K562 (cell line): Measurements from ENCODE around the gene WDPCP. TPM values are rescaled to one million over a fixed set of nuclear protein-coding genes. Genes with fewer than 3 reads are reported as not detected.
A peak's percentile ranks its signal among the peaks of the same experiment; 100 is the strongest.

Experiments used
- ATAC-seq: fragments of 200-7000 bp; cut with Tn5 transposase; 3 replicates; pipeline ENCODE4 v1.9.1; 2020; ENCODE audit warnings: moderate library complexity
- BruUV-seq: library from RNA; stranded (reverse); fragments of 400-500 nt; replicated peaks from 2 replicates; lab custom pipeline; 2021; lab: Mats Ljungman, UMichigan
- CTCF ChIA-PET: fragments of 300-600 bp; formaldehyde crosslinking; extraction: SDS; loops from one replicate; lab custom pipeline; 2021; ENCODE audit warnings: low intra/inter-chr PET ratio; lab: Yijun Ruan, JAX
- POLR2A ChIA-PET: fragments of 300-600, 350-650 bp; sonication (Branson Sonifier 250); formaldehyde crosslinking; extraction: SDS; loops from one replicate; lab custom pipeline; 2021; ENCODE audit warnings: antibody characterized with exemption, inconsistent platforms; lab: Yijun Ruan, JAX
- DNase-seq, 4 experiments: peaks; one replicate each; pipeline versions ENCODE4 v3.0.0 to v3.0.0-alpha.2; 2011 to 2018; ENCODE audit warnings: low spot score in 3 of 4, mixed read lengths in 3 of 4; ENCODE audit errors: extremely low read depth in 1 of 4
- FAIRE-seq: peaks from 2 replicates; lab custom pipeline; 2011; peaks lifted over from hg19 to GRCh38; lab: Jason Lieb, UNC
- H2AFZ ChIP-seq: 2 replicates; pipeline ENCODE4 v1.6.0; 2011; ENCODE audit warnings: low read depth, low read length, control low read depth, inconsistent platforms
- H3K27ac ChIP-seq: fragments of 200-600 bp; 3 replicates; pipeline ENCODE4 v1.8.0; 2011; ENCODE audit warnings: low read depth, mild to moderate bottlenecking, control low read depth, inconsistent platforms, low read length, moderate library complexity, mixed read lengths; ENCODE audit errors: extremely low read depth
- H3K27me3 ChIP-seq, 2 experiments: fragments of 300-600 bp in 1 of 2; 2 replicates in 1 of 2; 3 replicates in 1 of 2; pipeline versions ENCODE4 v1.6.0 to v1.8.0; 2011; ENCODE audit warnings: inconsistent platforms in 2 of 2, low read length in 2 of 2, mild to moderate bottlenecking in 1 of 2, mixed read lengths in 1 of 2, moderate library complexity in 1 of 2; ENCODE audit not compliant: control insufficient read depth in 2 of 2, insufficient read depth in 2 of 2
- H3K36me3 ChIP-seq: fragments of 300-600 bp; 3 replicates; pipeline ENCODE4 v1.8.0; 2011; ENCODE audit warnings: mild to moderate bottlenecking, low read length, inconsistent platforms; ENCODE audit not compliant: control insufficient read depth, insufficient read depth
- H3K4me1 ChIP-seq, 2 experiments: fragments of 200-600 bp in 1 of 2; replicated peaks in 1 of 2; 2 replicates in 1 of 2; 3 replicates in 1 of 2; pipeline versions ENCODE4 v1.5.1 to v1.8.0; 2011; ENCODE audit warnings: inconsistent platforms in 2 of 2, low read length in 2 of 2, mild to moderate bottlenecking in 1 of 2, mixed read lengths in 1 of 2, moderate library complexity in 1 of 2; ENCODE audit not compliant: control insufficient read depth in 2 of 2, insufficient read depth in 2 of 2
- H3K4me2 ChIP-seq: 2 replicates; pipeline ENCODE4 v1.6.1; 2011; ENCODE audit warnings: low read length, control low read depth, inconsistent platforms, mixed read lengths; ENCODE audit not compliant: insufficient read depth
- H3K4me3 ChIP-seq: fragments of 200-600 bp; sonication (generic), shearing (Covaris generic); 2 replicates; pipeline ENCODE4 v1.5.1; 2016; ENCODE audit warnings: control low read depth, inconsistent platforms
- H3K79me2 ChIP-seq: fragments of 200-600 bp; 3 replicates; pipeline ENCODE4 v1.8.0; 2011; ENCODE audit warnings: low read length, inconsistent platforms; ENCODE audit not compliant: control insufficient read depth, insufficient read depth
- H3K9ac ChIP-seq, 2 experiments: 2 replicates each; pipeline versions ENCODE4 v1.6.0 to v1.6.1; 2011; ENCODE audit warnings: low read depth in 2 of 2, low read length in 2 of 2, control low read depth in 1 of 2, inconsistent platforms in 1 of 2, mild to moderate bottlenecking in 1 of 2, mixed read lengths in 1 of 2; ENCODE audit not compliant: insufficient read depth in 1 of 2
- H3K9me1 ChIP-seq: one replicate; pipeline ENCODE4 v1.6.0; 2011; ENCODE audit warnings: inconsistent platforms, mild to moderate bottlenecking, low read length, moderate library complexity; ENCODE audit not compliant: control insufficient read depth, insufficient read depth
- H3K9me3 ChIP-seq: replicated peaks from 2 replicates; pipeline ENCODE4 v1.5.1; 2011; ENCODE audit warnings: low read depth, low read length, inconsistent platforms; ENCODE audit not compliant: control insufficient read depth, insufficient read depth
- H4K20me1 ChIP-seq: replicated peaks from 2 replicates; pipeline ENCODE4 v1.6.1; 2011; ENCODE audit warnings: low read length, inconsistent platforms, mixed read lengths; ENCODE audit not compliant: control insufficient read depth, insufficient read depth
- ARID2 ChIP-seq: fragments of 450-650 bp; IDR thresholded peaks from 2 replicates; pipeline ENCODE4 v1.6.1; 2017; ENCODE audit warnings: antibody characterized with exemption, mild to moderate bottlenecking
- CTCF ChIP-seq, 3 experiments: IDR thresholded peaks in 2 of 3; conservative IDR thresholded peaks in 1 of 3; 2 replicates each; pipeline ENCODE4 v1.5.1; 2011 to 2012; ENCODE audit warnings: low read length in 3 of 3, mild to moderate bottlenecking in 3 of 3, control low read depth in 2 of 3, improper control_type of control experiment in 1 of 3, inconsistent platforms in 1 of 3, low read depth in 1 of 3, mixed read lengths in 1 of 3, moderate library complexity in 1 of 3; ENCODE audit not compliant: insufficient read depth in 2 of 3
- NFIC ChIP-seq: fragments of 450-650 bp; IDR thresholded peaks from 2 replicates; pipeline ENCODE4 v1.6.1; 2017; ENCODE audit warnings: mild to moderate bottlenecking, inconsistent platforms
- RB1 ChIP-seq: fragments of 450-650 bp; IDR thresholded peaks from 2 replicates; pipeline ENCODE4 v1.6.1; 2017; ENCODE audit warnings: low read depth, mild to moderate bottlenecking
- SMARCA4 ChIP-seq: fragments of 450-650 bp; IDR thresholded peaks from 2 replicates; pipeline ENCODE4 v1.6.1; 2016
- ZFP36 ChIP-seq: fragments of 150-350 bp; IDR thresholded peaks from 2 replicates; pipeline ENCODE4 v1.6.1; 2018; ENCODE audit warnings: low read length, low read depth; ENCODE audit not compliant: partially characterized antibody
- ZNF3 ChIP-seq: fragments of 250-450 bp; sonication (Bioruptor Pico); IDR thresholded peaks from 2 replicates; pipeline ENCODE4 v1.5.0; 2021; ENCODE audit warnings: mild to moderate bottlenecking, moderate library complexity
- WGBS: fragments of 100-300 bp; shearing (Covaris generic); methylation state at CpG from one replicate; pipeline ENCODE4 v1.1.6; 2016; ENCODE audit warnings: low coverage, mixed read lengths; ENCODE audit not compliant: insufficient coverage; ENCODE audit errors: missing lambda C conversion rate; 5-methylcytosine and 5-hydroxymethylcytosine counted together
- in situ Hi-C: fragments of 300-500 bp; cut with MboI; formaldehyde crosslinking; loops from 4 replicates; pipeline ENCODE4 v1.15.0; 2018; ENCODE audit warnings: inconsistent platforms, mixed read lengths
- intact Hi-C: fragments of 100-400 bp; cut with micrococcal nuclease; formaldehyde crosslinking; loops from 2 replicates; pipeline ENCODE4 v1.14.2; 2022
- polyA plus RNA-seq, 8 experiments: library from polyadenylated mRNA; depleted of rRNA in 4 of 8; stranded (reverse) in 5 of 8; unstranded in 3 of 8; fragments of >200 nt; fragmentation: Nextera tagmentation in 2 of 8; fragmentation: Illumina TruSeq in 1 of 8; extraction: Ambion mirVana in 2 of 8; extraction: Trizol in 1 of 8; gene quantifications; 2 replicates each; pipeline versions ENCODE4 v1.2.1 to v1.2.3, GENCODE V29; 2011 to 2014; ENCODE audit warnings: inconsistent platforms in 1 of 8, missing spikeins in 1 of 8
- total RNA-seq, 7 experiments: library from RNA; depleted of rRNA in 6 of 7; stranded (reverse); fragments of >200 nt in 6 of 7; fragmentation: Illumina TruSeq in 2 of 7; extraction: Trizol in 2 of 7; gene quantifications; 2 replicates each; pipeline versions ENCODE4 v1.2.1 to v1.2.3, GENCODE V29; 2011 to 2021; ENCODE audit warnings: low replicate concordance in 1 of 7

Gene WDPCP
- total and polyA plus RNA-seq, 9 of the 15 experiments (the other 6 are each of a cell fraction or from before 2014, with no cell fraction given): 1.4 to 6.4 (median 5.5) TPM

DNA sequence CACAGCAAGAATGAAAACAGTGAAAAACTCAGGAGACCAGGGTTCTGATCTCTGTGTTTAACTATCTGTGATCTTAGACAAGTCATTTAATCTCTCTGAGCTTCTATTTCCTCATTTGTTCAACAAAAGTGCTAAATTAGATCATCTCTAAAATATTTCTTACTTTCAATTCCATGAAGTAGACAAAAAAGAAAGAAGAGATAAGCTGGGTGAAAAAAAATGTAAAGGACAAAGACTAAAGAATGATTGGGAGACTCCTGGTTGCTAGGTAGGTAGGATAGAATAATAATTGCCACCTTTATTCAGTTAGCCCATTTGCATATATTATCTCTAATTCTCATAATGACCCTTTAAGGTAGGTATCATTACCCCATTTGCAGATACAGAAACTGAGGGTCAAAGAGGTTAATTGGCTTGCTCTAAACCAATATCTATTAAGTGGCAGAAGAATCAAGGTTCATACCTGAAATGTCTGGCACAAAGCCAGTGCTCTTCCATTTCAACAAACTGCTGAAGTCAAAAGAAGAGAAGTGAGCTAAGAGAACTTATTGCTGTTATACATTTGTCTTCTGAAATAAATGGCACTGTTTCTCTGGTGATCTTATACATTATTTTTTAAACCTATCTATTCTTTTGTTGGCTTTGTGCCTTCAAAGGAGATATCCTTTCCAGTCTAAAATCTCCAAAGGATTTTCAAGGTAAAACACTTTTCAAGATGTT is 395.9 kb downstream of the WDPCP start:
- TF ChIP-seq ZFP36 (no peak), NFIC (peak; percentile 49; the same call in 1 of the 2 replicates)
- TF ChIP-seq, all 486 proteins: peak for 1
- BruUV-seq: no TSS peak
- H3K36me3 ChIP-seq: no peaks in the 10 kb centered on the region
- no peaks in the 10 kb centered on the region for H3K4me1 ChIP-seq
- intact Hi-C loops: no loop called here
- no peak for FAIRE-seq
- ChIA-PET POLR2A (no interaction called here), CTCF (no interaction called here)
- H3K27me3 ChIP-seq: no peaks in the 10 kb centered on the region
- in situ Hi-C loops: loop anchor here (25.0 kb wide), 1 partner anchor 255 kb away; no protein-coding TSS in a partner anchor
- no peaks in the 10 kb centered on the region for H3K9me3 ChIP-seq
- no peak overlapping the region for H3K27ac ChIP-seq
- no peaks in the 10 kb centered on the region for H3K79me2 ChIP-seq
- H3K4me3 ChIP-seq: no peak overlapping the region
- no peak overlapping the region for H3K4me2 ChIP-seq
- H3K9me1 ChIP-seq: no peaks in the 10 kb centered on the region
- no peak for ATAC-seq
- no peaks in the 10 kb centered on the region for H4K20me1 ChIP-seq
- no peak overlapping the region for H3K9ac ChIP-seq
- no peak for DNase-seq
- no peak overlapping the region for H2AFZ ChIP-seq

GRCh38 chr2:63189026-63189425 is 399.3 kb downstream of the WDPCP start:
- DNase-seq (peak; percentile 20 to 65 (median 44)), ATAC-seq (peak; percentile 98), FAIRE-seq (peak; percentile 93)
- ChIA-PET POLR2A (no interaction called here), CTCF (interaction anchor here (0.9 to 1.0 kb wide), 2 partner anchors 402 to 732 kb away, joined by 4 to 5 read pairs; no protein-coding TSS in a partner anchor)
- H3K9me3 ChIP-seq: no peaks in the 10 kb centered on the region
- in situ Hi-C loops: loop anchor here (10.0 to 25.0 kb wide), 3 partner anchors 252 to 734 kb away; no protein-coding TSS in a partner anchor
- H3K36me3 ChIP-seq: no peaks in the 10 kb centered on the region
- intact Hi-C loops: loop anchor here (1.0 to 10.0 kb wide), 5 partner anchors 110 to 732 kb away; no protein-coding TSS in a partner anchor
- H3K4me2 ChIP-seq: peak overlapping the region; percentile 15; the same call in 1 of the 2 replicates
- BruUV-seq: no TSS peak
- H3K27me3 ChIP-seq: peaks cover 0 to 4% of the 10 kb centered on the region in 2 experiments; a peak in 1 of 5 replicates
- no peak overlapping the region for H3K27ac ChIP-seq
- H4K20me1 ChIP-seq: no peaks in the 10 kb centered on the region
- H2AFZ ChIP-seq: peak overlapping the region; percentile 54
- H3K4me1 ChIP-seq: no peaks in the 10 kb centered on the region
- WGBS: 3% methylated on average over 4 of the region's 4 CpGs
- H3K4me3 ChIP-seq: no peak overlapping the region
- no peak overlapping the region for H3K9ac ChIP-seq
- H3K9me1 ChIP-seq: no peaks in the 10 kb centered on the region
- no peaks in the 10 kb centered on the region for H3K79me2 ChIP-seq
- peak; percentile 48; the same call in 1 of the 2 replicates for TF ChIP-seq RB1
- TF ChIP-seq CTCF (IDR thresholded peaks at IDR 0.05 in 2 of 3, conservative IDR thresholded peaks at IDR 0.05 in 1 of 3; ENCODE audit: insufficient read depth in 2 of 3, low read depth in 1 of 3, low read length in 3 of 3): peak; percentile 78 to 84 (median 81)
- TF ChIP-seq ZNF3 (CRISPR knock-in tag): no peak
- 0 out of 2 replicates have a peak, but pooled peaks have one; percentile 39 for TF ChIP-seq ARID2
- TF ChIP-seq SMARCA4: peak; percentile 47; the same call in 1 of the 2 replicates
